H9 (cell line): Measurements from ENCODE around the gene ARMH1. TPM values are rescaled to one million over a fixed set of nuclear protein-coding genes. Genes with fewer than 3 reads are reported as not detected.

Experiments
- DNase-seq: peaks from one replicate; pipeline ENCODE4 v3.0.0-alpha.2; 2017
- H2AFZ ChIP-seq: one replicate; pipeline ENCODE4 v1.6.1; 2013; ENCODE audit warnings: mild to moderate bottlenecking, low read length, control low read depth, moderate library complexity
- H2AK5ac ChIP-seq: 2 replicates; pipeline ENCODE4 v1.6.1; 2013; ENCODE audit warnings: low read length, control low read depth, mixed read lengths; ENCODE audit not compliant: insufficient read length
- H2BK120ac ChIP-seq: one replicate; pipeline ENCODE4 v1.6.1; 2013; ENCODE audit warnings: low read depth, mild to moderate bottlenecking, low read length, control low read depth, inconsistent platforms; ENCODE audit not compliant: poor library complexity, severe bottlenecking
- H2BK12ac ChIP-seq: 2 replicates; pipeline ENCODE4 v1.6.1; 2013; ENCODE audit warnings: low read length, control low read depth, mixed read lengths, low read depth; ENCODE audit not compliant: insufficient read length
- H2BK15ac ChIP-seq: 2 replicates; pipeline ENCODE4 v1.6.1; 2013; ENCODE audit warnings: low read depth, low read length, control low read depth
- H2BK20ac ChIP-seq: one replicate; pipeline ENCODE4 v1.6.1; 2013; ENCODE audit warnings: low read depth, mild to moderate bottlenecking, low read length, control low read depth, inconsistent platforms; ENCODE audit not compliant: poor library complexity, severe bottlenecking
- H2BK5ac ChIP-seq: 2 replicates; pipeline ENCODE4 v1.6.1; 2013; ENCODE audit warnings: low read length, control low read depth, mixed read lengths; ENCODE audit not compliant: insufficient read length
- H3K14ac ChIP-seq: 2 replicates; pipeline ENCODE4 v1.6.1; 2013; ENCODE audit warnings: low read length, control low read depth; ENCODE audit not compliant: insufficient read depth
- H3K18ac ChIP-seq: 2 replicates; pipeline ENCODE4 v1.6.1; 2013; ENCODE audit warnings: low read depth, mild to moderate bottlenecking, mixed read lengths, low read length, control low read depth; ENCODE audit not compliant: insufficient read length
- H3K23ac ChIP-seq: 2 replicates; pipeline ENCODE4 v1.6.1; 2013; ENCODE audit warnings: low read length, control low read depth, mixed read lengths, low read depth; ENCODE audit not compliant: insufficient read length
- H3K23me2 ChIP-seq: 2 replicates; pipeline ENCODE4 v1.6.1; 2013; ENCODE audit warnings: low read depth, mild to moderate bottlenecking, mixed read lengths, low read length, control low read depth; ENCODE audit not compliant: insufficient read length, poor library complexity, severe bottlenecking
- H3K27ac ChIP-seq: 2 replicates; pipeline ENCODE4 v1.5.1; 2013; ENCODE audit warnings: low read length, control low read depth, mixed read lengths, low read depth; ENCODE audit not compliant: insufficient read length
- H3K27me3 ChIP-seq: 2 replicates; pipeline ENCODE4 v1.6.1; 2013; ENCODE audit warnings: low read length, control low read depth, inconsistent platforms; ENCODE audit not compliant: insufficient read depth
- H3K4ac ChIP-seq: 2 replicates; pipeline ENCODE4 v1.6.1; 2013; ENCODE audit warnings: low read depth, mild to moderate bottlenecking, control low read depth, inconsistent platforms, low read length, moderate library complexity
- H3K4me1 ChIP-seq: 2 replicates; pipeline ENCODE4 v1.6.1; 2013; ENCODE audit warnings: low read length, control low read depth, inconsistent platforms; ENCODE audit not compliant: insufficient read depth
- H3K4me2 ChIP-seq: 2 replicates; pipeline ENCODE4 v1.6.1; 2013; ENCODE audit warnings: low read length, control low read depth, mixed read lengths; ENCODE audit not compliant: insufficient read length, insufficient read depth
- H3K56ac ChIP-seq: 2 replicates; pipeline ENCODE4 v1.6.1; 2013; ENCODE audit warnings: low read depth, mild to moderate bottlenecking, mixed read lengths, low read length, control low read depth; ENCODE audit not compliant: insufficient read length
- H3K79me1 ChIP-seq: 2 replicates; pipeline ENCODE4 v1.6.1; 2013; ENCODE audit warnings: low read depth, mild to moderate bottlenecking, moderate library complexity, low read length, control low read depth, inconsistent platforms; ENCODE audit not compliant: insufficient read depth, poor library complexity, severe bottlenecking
- H3K79me2 ChIP-seq: 2 replicates; pipeline ENCODE4 v1.6.1; 2013; ENCODE audit warnings: low read length, control low read depth, inconsistent platforms; ENCODE audit not compliant: insufficient read depth
- H3K9ac ChIP-seq: 2 replicates; pipeline ENCODE4 v1.6.1; 2013; ENCODE audit warnings: low read length, control low read depth, mixed read lengths; ENCODE audit not compliant: insufficient read length; ENCODE audit errors: extremely low read depth
- H3K9me3 ChIP-seq: one replicate; pipeline ENCODE4 v1.6.1; 2013; ENCODE audit warnings: low read depth, low read length, inconsistent platforms; ENCODE audit not compliant: control insufficient read depth
- H3T11ph ChIP-seq: one replicate; pipeline ENCODE4 v1.6.1; 2013; ENCODE audit warnings: mild to moderate bottlenecking, low read length, control low read depth, inconsistent platforms
- H4K20me1 ChIP-seq: one replicate; pipeline ENCODE4 v1.6.1; 2013; ENCODE audit not compliant: control insufficient read depth, insufficient read length, insufficient read depth
- H4K5ac ChIP-seq: 2 replicates; pipeline ENCODE4 v1.6.1; 2013; ENCODE audit warnings: low read depth, mild to moderate bottlenecking, mixed read lengths, low read length, control low read depth; ENCODE audit not compliant: insufficient read length
- H4K8ac ChIP-seq: replicated peaks from 2 replicates; pipeline ENCODE4 v1.6.1; 2013; ENCODE audit warnings: low read length, control low read depth, mixed read lengths, low read depth; ENCODE audit not compliant: insufficient read length
- H4K91ac ChIP-seq: 2 replicates; pipeline ENCODE4 v1.6.1; 2013; ENCODE audit warnings: low read depth, mild to moderate bottlenecking, moderate library complexity, mixed read lengths, low read length, control low read depth; ENCODE audit not compliant: insufficient read length
- H3K27ac Mint-ChIP-seq, 3 experiments: 2 replicates in 2 of 3; 3 replicates in 1 of 3; pipeline ENCODE4 v1.8.0; 2020 to 2021; ENCODE audit warnings: mixed read lengths in 3 of 3, mild to moderate bottlenecking in 1 of 3, moderate library complexity in 1 of 3
- H3K27me3 Mint-ChIP-seq: 2 replicates; pipeline ENCODE4 v1.8.0; 2021; ENCODE audit warnings: low read depth, mild to moderate bottlenecking, moderate library complexity, mixed read lengths
- H3K36me3 Mint-ChIP-seq, 3 experiments: 2 replicates in 2 of 3; 3 replicates in 1 of 3; pipeline ENCODE4 v1.8.0; 2020 to 2021; ENCODE audit warnings: low read depth in 3 of 3, mixed read lengths in 3 of 3; ENCODE audit not compliant: insufficient read depth in 1 of 3
- H3K4me1 Mint-ChIP-seq, 2 experiments: 2 replicates each; pipeline ENCODE4 v1.8.0; 2020; ENCODE audit warnings: mixed read lengths in 2 of 2
- H3K4me3 Mint-ChIP-seq, 2 experiments: 2 replicates in 1 of 2; 3 replicates in 1 of 2; pipeline ENCODE4 v1.8.0; 2020 to 2021; ENCODE audit warnings: mild to moderate bottlenecking in 2 of 2, mixed read lengths in 2 of 2, moderate library complexity in 1 of 2
- H3K9me3 Mint-ChIP-seq, 2 experiments: 2 replicates in 1 of 2; 3 replicates in 1 of 2; pipeline ENCODE4 v1.8.0; 2020; ENCODE audit warnings: mild to moderate bottlenecking in 2 of 2, mixed read lengths in 2 of 2, moderate library complexity in 1 of 2
- WGBS: extraction: QIAGEN DNeasy Blood & Tissue Kit; methylation state at CpG from one replicate; pipeline ENCODE4 v1.1.7; 2013; ENCODE audit warnings: missing lambda C conversion rate, low lambda C conversion rate, mixed read lengths; ENCODE audit not compliant: insufficient read length; ENCODE audit errors: extremely low coverage; 5-methylcytosine and 5-hydroxymethylcytosine counted together
- total RNA-seq: library from RNA; stranded (reverse); gene quantifications from 2 replicates; pipeline ENCODE4 v1.2.1, GENCODE V29; 2021
- TF ChIP-seq, protein P1 (sequence below): fragments of 200-600 bp; sonication (generic); conservative IDR thresholded peaks from 3 replicates; pipeline ENCODE4 v1.8.0; 2021; ENCODE audit warnings: antibody characterized with exemption, mild to moderate bottlenecking

Gene ARMH1
- total RNA-seq, 1 experiment from 2014 or later, result 1.0 TPM

DNA sequence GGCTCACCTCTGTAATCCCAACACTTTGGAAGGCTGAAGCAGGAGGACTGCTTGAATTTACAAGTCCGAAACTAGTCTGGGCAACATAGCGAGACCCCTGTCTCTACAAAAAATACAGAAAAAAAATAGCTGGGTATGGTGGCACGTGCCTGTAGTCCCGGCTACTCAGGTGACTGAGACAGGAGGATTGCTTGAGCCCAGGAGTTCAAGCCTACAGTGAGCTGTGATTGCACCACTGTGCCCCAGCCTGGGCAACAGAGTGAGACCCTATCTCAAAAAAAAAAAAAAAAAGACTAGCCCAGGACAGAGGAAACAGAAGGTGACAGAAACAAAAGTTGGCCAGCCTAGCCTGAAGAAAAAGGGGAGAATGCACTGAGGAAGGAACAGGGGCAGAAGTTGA is 21.2 kb downstream of the ARMH1 start:
- no peaks in the 10 kb centered on the region for H3K27me3 ChIP-seq
- no peaks in the 10 kb centered on the region for H3K9me3 ChIP-seq
- H2BK12ac ChIP-seq, result no peak overlapping the region
- no peak overlapping the region for H3K9ac ChIP-seq
- no peaks in the 10 kb centered on the region for H3K23me2 ChIP-seq
- H2BK120ac ChIP-seq, result no peak overlapping the region
- no peak overlapping the region for H4K5ac ChIP-seq
- no peak overlapping the region for H2AK5ac ChIP-seq
- no peaks in the 10 kb centered on the region for H4K20me1 ChIP-seq
- H2BK20ac ChIP-seq, result no peak overlapping the region
- H3K9me3 Mint-ChIP-seq, result no peaks in the 10 kb centered on the region
- H3K4ac ChIP-seq, result no peak overlapping the region
- no peaks in the 10 kb centered on the region for H3K36me3 Mint-ChIP-seq
- H4K8ac ChIP-seq, result no peak overlapping the region
- H3K79me2 ChIP-seq, result no peaks in the 10 kb centered on the region
- H3K18ac ChIP-seq, result no peak overlapping the region
- no peak overlapping the region for H3K14ac ChIP-seq
- no peaks in the 10 kb centered on the region for H3K79me1 ChIP-seq
- no peak overlapping the region for H3K4me2 ChIP-seq
- peaks cover 0 to 5% of the 10 kb centered on the region in 2 experiments; a peak in 2 of 4 replicates for H3K4me1 Mint-ChIP-seq
- no peak overlapping the region for H2BK5ac ChIP-seq
- H3K4me1 ChIP-seq, result no peaks in the 10 kb centered on the region
- no peak overlapping the region for H4K91ac ChIP-seq
- DNase-seq, result no peak
- H3K23ac ChIP-seq, result no peak overlapping the region
- no peak overlapping the region for H3K27ac ChIP-seq
- H3K4me3 Mint-ChIP-seq, result no peak overlapping the region
- H3K27me3 Mint-ChIP-seq, result peaks cover 5% of the 10 kb centered on the region
- no peak overlapping the region for H2BK15ac ChIP-seq
- no peak overlapping the region for H2AFZ ChIP-seq
- TF ChIP-seq, protein P1, sequence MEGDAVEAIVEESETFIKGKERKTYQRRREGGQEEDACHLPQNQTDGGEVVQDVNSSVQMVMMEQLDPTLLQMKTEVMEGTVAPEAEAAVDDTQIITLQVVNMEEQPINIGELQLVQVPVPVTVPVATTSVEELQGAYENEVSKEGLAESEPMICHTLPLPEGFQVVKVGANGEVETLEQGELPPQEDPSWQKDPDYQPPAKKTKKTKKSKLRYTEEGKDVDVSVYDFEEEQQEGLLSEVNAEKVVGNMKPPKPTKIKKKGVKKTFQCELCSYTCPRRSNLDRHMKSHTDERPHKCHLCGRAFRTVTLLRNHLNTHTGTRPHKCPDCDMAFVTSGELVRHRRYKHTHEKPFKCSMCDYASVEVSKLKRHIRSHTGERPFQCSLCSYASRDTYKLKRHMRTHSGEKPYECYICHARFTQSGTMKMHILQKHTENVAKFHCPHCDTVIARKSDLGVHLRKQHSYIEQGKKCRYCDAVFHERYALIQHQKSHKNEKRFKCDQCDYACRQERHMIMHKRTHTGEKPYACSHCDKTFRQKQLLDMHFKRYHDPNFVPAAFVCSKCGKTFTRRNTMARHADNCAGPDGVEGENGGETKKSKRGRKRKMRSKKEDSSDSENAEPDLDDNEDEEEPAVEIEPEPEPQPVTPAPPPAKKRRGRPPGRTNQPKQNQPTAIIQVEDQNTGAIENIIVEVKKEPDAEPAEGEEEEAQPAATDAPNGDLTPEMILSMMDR, result no peak
- no peak overlapping the region for H3K56ac ChIP-seq
- no peak overlapping the region for H3T11ph ChIP-seq
- no CpG with 5 or more reads among the region's 4 CpGs for WGBS
- no peak overlapping the region for H3K27ac Mint-ChIP-seq
